ENCODE results near the gene PRSS48.

PRSS48 gene, protein sequence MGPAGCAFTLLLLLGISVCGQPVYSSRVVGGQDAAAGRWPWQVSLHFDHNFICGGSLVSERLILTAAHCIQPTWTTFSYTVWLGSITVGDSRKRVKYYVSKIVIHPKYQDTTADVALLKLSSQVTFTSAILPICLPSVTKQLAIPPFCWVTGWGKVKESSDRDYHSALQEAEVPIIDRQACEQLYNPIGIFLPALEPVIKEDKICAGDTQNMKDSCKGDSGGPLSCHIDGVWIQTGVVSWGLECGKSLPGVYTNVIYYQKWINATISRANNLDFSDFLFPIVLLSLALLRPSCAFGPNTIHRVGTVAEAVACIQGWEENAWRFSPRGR

GRCh38 chr4:151276787-151277562 lies at the start of gene PRSS48:
Gene PRSS48, plus strand, starts transcription at chr4:151277161. Its CDS starts 12 bp downstream, at chr4:151277173.
- TF ChIP-seq CTCF (IDR thresholded peaks at IDR 0.05; ENCODE audit: unreplicated experiment in 3 of 3) = peak; percentile 32 to 65 (median 55)
- no peaks in the 10 kb centered on the region for H3K36me3 Mint-ChIP-seq (ENCODE audit: low read depth)
- no peaks in the 10 kb centered on the region for H3K27me3 Mint-ChIP-seq (ENCODE audit: low read depth)
- no peak within 1 kb of the TSS for H3K4me3 Mint-ChIP-seq
- no peaks in the 10 kb centered on the region for H3K9me3 Mint-ChIP-seq
- H3K27ac Mint-ChIP-seq = peak within 1 kb of the TSS in 1 of 3 experiments; percentile 37
- H3K4me1 Mint-ChIP-seq = no peaks in the 10 kb centered on the region

DNA sequence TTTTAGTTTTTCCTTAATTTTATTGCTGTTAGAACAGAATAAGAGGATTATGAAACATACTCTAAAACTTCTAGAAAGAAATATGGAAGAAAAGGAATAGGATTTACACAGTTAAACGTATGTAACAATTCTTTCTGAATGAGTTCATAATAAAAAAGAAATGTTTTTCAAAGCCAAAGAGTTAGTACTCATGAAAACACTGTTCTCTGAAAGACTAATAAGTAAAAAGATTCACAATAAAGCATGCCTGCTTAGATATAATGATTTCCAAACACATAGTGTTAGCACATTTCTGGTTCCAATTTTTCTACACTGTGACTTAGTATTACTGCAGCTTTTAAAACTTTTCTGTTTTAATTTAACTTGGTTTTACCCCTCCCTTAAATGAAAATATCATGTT lies 49.8 kb upstream of the PRSS48 start:
- peak overlapping the region; percentile 51 to 66 (median 66) for H3K27ac Mint-ChIP-seq
- H3K9me3 Mint-ChIP-seq = no peaks in the 10 kb centered on the region
- no peak for TF ChIP-seq CTCF (IDR thresholded peaks at IDR 0.05; ENCODE audit: unreplicated experiment in 3 of 3)
- peak overlapping the region in 1 of 3 experiments; percentile 37 for H3K4me3 Mint-ChIP-seq
- H3K4me1 Mint-ChIP-seq = peaks cover 34% of the 10 kb centered on the region
- H3K27me3 Mint-ChIP-seq (ENCODE audit: low read depth) = peaks cover 5% of the 10 kb centered on the region
- H3K36me3 Mint-ChIP-seq (ENCODE audit: low read depth) = peaks cover 16% of the 10 kb centered on the region

GRCh38 chr4:151227731-151228130 lies 49.2 kb upstream of the PRSS48 start:
- H3K4me1 Mint-ChIP-seq = peaks cover 39% of the 10 kb centered on the region
- H3K4me3 Mint-ChIP-seq = peak overlapping the region in 2 of 3 experiments; percentile 5 to 37
- H3K27ac Mint-ChIP-seq = peak overlapping the region; percentile 51 to 66 (median 66)

DNA sequence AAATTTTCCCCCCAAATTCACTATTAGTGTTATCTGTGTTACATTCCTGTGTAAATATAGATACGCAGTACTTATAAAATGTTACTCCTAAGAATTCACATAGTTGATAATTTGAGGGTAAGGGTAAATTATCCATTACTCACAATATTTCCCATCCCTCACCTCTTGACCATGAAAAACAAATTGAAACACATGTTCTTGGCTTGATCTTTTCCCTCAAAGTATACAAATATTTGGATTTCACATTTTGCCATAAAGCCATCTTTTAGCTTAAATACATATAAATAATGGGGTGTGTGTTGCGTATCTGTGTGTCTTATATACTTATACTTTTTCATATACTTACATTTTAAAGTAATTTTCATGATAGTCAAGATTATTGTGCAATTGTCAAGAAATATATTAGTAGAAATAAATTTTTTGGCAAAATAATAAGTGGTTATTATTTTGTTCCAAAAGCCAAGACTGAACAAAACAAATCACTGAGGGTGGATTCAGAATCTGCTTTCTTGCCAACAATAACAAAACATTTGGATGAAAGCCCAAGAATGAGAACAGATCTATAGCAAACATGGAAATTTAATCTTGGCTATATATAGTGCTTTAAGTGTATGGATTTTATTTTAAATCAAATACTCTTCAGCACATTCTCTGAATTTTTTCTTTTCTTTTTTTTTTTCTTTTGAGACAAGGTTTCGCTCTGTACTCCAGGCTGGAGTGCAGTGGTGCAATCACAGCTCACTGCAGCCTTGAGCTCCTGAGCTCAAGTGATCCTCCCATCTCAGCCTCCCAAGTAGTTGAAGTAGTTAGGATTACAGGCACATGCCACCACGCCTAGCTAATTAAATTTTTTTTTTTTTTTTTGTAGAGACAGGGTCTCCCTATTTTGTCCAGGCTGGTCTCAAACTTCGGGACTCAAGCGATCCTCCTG lies 48.5 kb upstream of the PRSS48 start:
- H3K36me3 Mint-ChIP-seq (ENCODE audit: low read depth) = peaks cover 16% of the 10 kb centered on the region
- H3K9me3 Mint-ChIP-seq = no peaks in the 10 kb centered on the region

More at GRCh38 chr4:151227731-151228130, 49.2 kb upstream of the PRSS48 start:
- H3K9me3 Mint-ChIP-seq = no peaks in the 10 kb centered on the region
- H3K36me3 Mint-ChIP-seq (ENCODE audit: low read depth) = peaks cover 18% of the 10 kb centered on the region
- peaks cover 5% of the 10 kb centered on the region for H3K27me3 Mint-ChIP-seq (ENCODE audit: low read depth)
- TF ChIP-seq CTCF (IDR thresholded peaks at IDR 0.05; ENCODE audit: unreplicated experiment in 3 of 3) = no peak

More for the DNA sequence above, 48.5 kb upstream of the PRSS48 start:
- H3K4me1 Mint-ChIP-seq = peaks cover 40% of the 10 kb centered on the region
- peak overlapping the region; percentile 51 to 66 (median 66) for H3K27ac Mint-ChIP-seq
- TF ChIP-seq CTCF (IDR thresholded peaks at IDR 0.05; ENCODE audit: unreplicated experiment in 3 of 3) = no peak
- H3K27me3 Mint-ChIP-seq (ENCODE audit: low read depth) = peaks cover 3% of the 10 kb centered on the region
- no peak overlapping the region for H3K4me3 Mint-ChIP-seq

Data from nephron (organoid).